Measurements from ENCODE around the gene ZBTB20.

ZBTB20 gene

GRCh38 chr3:114333180-114333922, 813.7 kb downstream of the ZBTB20 start:
- Histone ChIP-seq H3K4me1 (ENCODE audit: control insufficient read depth in 5 of 5, insufficient read depth in 5 of 5, low read length in 5 of 5) (no peaks in the 10 kb centered on the region), H3K27ac (ENCODE audit: low read depth, low read length) (no peak overlapping the region), H3K36me3 (ENCODE audit: control insufficient read depth in 5 of 5, insufficient read depth in 5 of 5, low read length in 5 of 5) (peaks cover 10 to 21% (median 15%) of the 10 kb centered on the region in 5 donors), H3K4me3 (ENCODE audit: low read depth in 1 of 5, low read length in 5 of 5) (no peak overlapping the region), H3K9ac (ENCODE audit: low read length in 5 of 5) (no peak overlapping the region), H3K27me3 (ENCODE audit: control insufficient read depth in 5 of 5, insufficient read depth in 4 of 5, low read length in 5 of 5) (no peaks in the 10 kb centered on the region), H3K9me3 (ENCODE audit: control insufficient read depth in 5 of 5, low read length in 5 of 5) (no peaks in the 10 kb centered on the region)

GRCh38 chr3:114332342-114333179, 814.5 kb downstream of the ZBTB20 start:
- Histone ChIP-seq H3K36me3 (ENCODE audit: control insufficient read depth in 5 of 5, insufficient read depth in 5 of 5, low read length in 5 of 5) (peaks cover 9 to 17% (median 12%) of the 10 kb centered on the region in 5 donors), H3K9me3 (ENCODE audit: control insufficient read depth in 5 of 5, low read length in 5 of 5) (no peaks in the 10 kb centered on the region), H3K4me1 (ENCODE audit: control insufficient read depth in 5 of 5, insufficient read depth in 5 of 5, low read length in 5 of 5) (no peaks in the 10 kb centered on the region), H3K27ac (ENCODE audit: low read depth, low read length) (no peak overlapping the region), H3K9ac (ENCODE audit: low read length in 5 of 5) (no peak overlapping the region), H3K27me3 (ENCODE audit: control insufficient read depth in 5 of 5, insufficient read depth in 4 of 5, low read length in 5 of 5) (no peaks in the 10 kb centered on the region), H3K4me3 (ENCODE audit: low read depth in 1 of 5, low read length in 5 of 5) (no peak overlapping the region)

- Histone ChIP-seq H3K4me3 (ENCODE audit: low read depth in 1 of 5, low read length in 5 of 5) (no peak overlapping the region), H3K36me3 (ENCODE audit: control insufficient read depth in 5 of 5, insufficient read depth in 5 of 5, low read length in 5 of 5) (peaks cover 9 to 17% (median 12%) of the 10 kb centered on the region in 5 donors)
Observed at GRCh38 chr3:114331710-114332109, 815.4 kb downstream of the ZBTB20 start.

GRCh38 chr3:114331007-114331406, 816.1 kb downstream of the ZBTB20 start:
- Histone ChIP-seq H3K4me1 (ENCODE audit: control insufficient read depth in 5 of 5, insufficient read depth in 5 of 5, low read length in 5 of 5) (no peaks in the 10 kb centered on the region), H3K27me3 (ENCODE audit: control insufficient read depth in 5 of 5, insufficient read depth in 4 of 5, low read length in 5 of 5) (no peaks in the 10 kb centered on the region), H3K27ac (ENCODE audit: low read depth, low read length) (no peak overlapping the region)

More at GRCh38 chr3:114331710-114332109, 815.4 kb downstream of the ZBTB20 start:
- H3K9ac ChIP-seq (ENCODE audit: low read length in 5 of 5) = no peak overlapping the region
- H3K4me1 ChIP-seq (ENCODE audit: control insufficient read depth in 5 of 5, insufficient read depth in 5 of 5, low read length in 5 of 5) = no peaks in the 10 kb centered on the region
- H3K9me3 ChIP-seq (ENCODE audit: control insufficient read depth in 5 of 5, low read length in 5 of 5) = no peaks in the 10 kb centered on the region
- H3K27me3 ChIP-seq (ENCODE audit: control insufficient read depth in 5 of 5, insufficient read depth in 4 of 5, low read length in 5 of 5) = no peaks in the 10 kb centered on the region
- H3K27ac ChIP-seq (ENCODE audit: low read depth, low read length) = no peak overlapping the region

GRCh38 chr3:114329823-114330222, 817.3 kb downstream of the ZBTB20 start:
- H3K4me3 ChIP-seq (ENCODE audit: low read depth in 1 of 5, low read length in 5 of 5) = no peak overlapping the region
- no peaks in the 10 kb centered on the region for H3K27me3 ChIP-seq (ENCODE audit: control insufficient read depth in 5 of 5, insufficient read depth in 4 of 5, low read length in 5 of 5)
- H3K27ac ChIP-seq (ENCODE audit: low read depth, low read length) = no peak overlapping the region
- H3K9ac ChIP-seq (ENCODE audit: low read length in 5 of 5) = no peak overlapping the region
- no peaks in the 10 kb centered on the region for H3K4me1 ChIP-seq (ENCODE audit: control insufficient read depth in 5 of 5, insufficient read depth in 5 of 5, low read length in 5 of 5)
- no peaks in the 10 kb centered on the region for H3K9me3 ChIP-seq (ENCODE audit: control insufficient read depth in 5 of 5, low read length in 5 of 5)
- peaks cover 9 to 17% (median 12%) of the 10 kb centered on the region in 5 donors for H3K36me3 ChIP-seq (ENCODE audit: control insufficient read depth in 5 of 5, insufficient read depth in 5 of 5, low read length in 5 of 5)

More at GRCh38 chr3:114331007-114331406, 816.1 kb downstream of the ZBTB20 start:
- Histone ChIP-seq H3K4me3 (ENCODE audit: low read depth in 1 of 5, low read length in 5 of 5) (no peak overlapping the region), H3K9me3 (ENCODE audit: control insufficient read depth in 5 of 5, low read length in 5 of 5) (no peaks in the 10 kb centered on the region), H3K36me3 (ENCODE audit: control insufficient read depth in 5 of 5, insufficient read depth in 5 of 5, low read length in 5 of 5) (peaks cover 9 to 17% (median 12%) of the 10 kb centered on the region in 5 donors), H3K9ac (ENCODE audit: low read length in 5 of 5) (no peak overlapping the region)

- Histone ChIP-seq H3K36me3 (ENCODE audit: control insufficient read depth in 5 of 5, insufficient read depth in 5 of 5, low read length in 5 of 5) (peaks cover 10 to 23% (median 12%) of the 10 kb centered on the region in 5 donors), H3K9me3 (ENCODE audit: control insufficient read depth in 5 of 5, low read length in 5 of 5) (no peaks in the 10 kb centered on the region), H3K27ac (ENCODE audit: low read depth, low read length) (no peak overlapping the region), H3K27me3 (ENCODE audit: control insufficient read depth in 5 of 5, insufficient read depth in 4 of 5, low read length in 5 of 5) (no peaks in the 10 kb centered on the region), H3K4me1 (ENCODE audit: control insufficient read depth in 5 of 5, insufficient read depth in 5 of 5, low read length in 5 of 5) (no peaks in the 10 kb centered on the region), H3K4me3 (ENCODE audit: low read depth in 1 of 5, low read length in 5 of 5) (no peak overlapping the region), H3K9ac (ENCODE audit: low read length in 5 of 5) (no peak overlapping the region)
Observed at GRCh38 chr3:114328345-114328744, 818.7 kb downstream of the ZBTB20 start.

GRCh38 chr3:114327665-114328064, 819.4 kb downstream of the ZBTB20 start:
- Histone ChIP-seq H3K4me1 (ENCODE audit: control insufficient read depth in 5 of 5, insufficient read depth in 5 of 5, low read length in 5 of 5) (no peaks in the 10 kb centered on the region), H3K9ac (ENCODE audit: low read length in 5 of 5) (no peak overlapping the region)

GRCh38 chr3:114323546-114324254, 823.4 kb downstream of the ZBTB20 start:
- Histone ChIP-seq H3K9ac (ENCODE audit: low read length in 5 of 5) (no peak overlapping the region), H3K27me3 (ENCODE audit: control insufficient read depth in 5 of 5, insufficient read depth in 4 of 5, low read length in 5 of 5) (no peaks in the 10 kb centered on the region), H3K27ac (ENCODE audit: low read depth, low read length) (no peak overlapping the region), H3K4me3 (ENCODE audit: low read depth in 1 of 5, low read length in 5 of 5) (no peak overlapping the region), H3K36me3 (ENCODE audit: control insufficient read depth in 5 of 5, insufficient read depth in 5 of 5, low read length in 5 of 5) (peaks cover 0 to 18% (median 3%) of the 10 kb centered on the region in 5 donors), H3K4me1 (ENCODE audit: control insufficient read depth in 5 of 5, insufficient read depth in 5 of 5, low read length in 5 of 5) (peaks cover 0 to 11% (median 4%) of the 10 kb centered on the region in 5 donors), H3K9me3 (ENCODE audit: control insufficient read depth in 5 of 5, low read length in 5 of 5) (no peaks in the 10 kb centered on the region)

More at GRCh38 chr3:114327665-114328064, 819.4 kb downstream of the ZBTB20 start:
- Histone ChIP-seq H3K4me3 (ENCODE audit: low read depth in 1 of 5, low read length in 5 of 5) (no peak overlapping the region), H3K9me3 (ENCODE audit: control insufficient read depth in 5 of 5, low read length in 5 of 5) (no peaks in the 10 kb centered on the region), H3K27ac (ENCODE audit: low read depth, low read length) (no peak overlapping the region), H3K36me3 (ENCODE audit: control insufficient read depth in 5 of 5, insufficient read depth in 5 of 5, low read length in 5 of 5) (peaks cover 10 to 19% (median 12%) of the 10 kb centered on the region in 5 donors), H3K27me3 (ENCODE audit: control insufficient read depth in 5 of 5, insufficient read depth in 4 of 5, low read length in 5 of 5) (no peaks in the 10 kb centered on the region)

GRCh38 chr3:114320246-114320645, 826.8 kb downstream of the ZBTB20 start:
- Histone ChIP-seq H3K4me1 (ENCODE audit: control insufficient read depth in 5 of 5, insufficient read depth in 5 of 5, low read length in 5 of 5) (peaks cover 0 to 11% (median 4%) of the 10 kb centered on the region in 5 donors), H3K4me3 (ENCODE audit: low read depth in 1 of 5, low read length in 5 of 5) (no peak overlapping the region), H3K27me3 (ENCODE audit: control insufficient read depth in 5 of 5, insufficient read depth in 4 of 5, low read length in 5 of 5) (no peaks in the 10 kb centered on the region), H3K27ac (ENCODE audit: low read depth, low read length) (no peak overlapping the region), H3K9ac (ENCODE audit: low read length in 5 of 5) (no peak overlapping the region), H3K9me3 (ENCODE audit: control insufficient read depth in 5 of 5, low read length in 5 of 5) (no peaks in the 10 kb centered on the region), H3K36me3 (ENCODE audit: control insufficient read depth in 5 of 5, insufficient read depth in 5 of 5, low read length in 5 of 5) (peaks cover 0 to 15% (median 12%) of the 10 kb centered on the region in 5 donors)
